AG04450 (cell line): ENCODE data around the gene MMEL1. TPM values are rescaled to one million over a fixed set of nuclear protein-coding genes. Genes with fewer than 3 reads are reported as not detected.

Experiments used
- CTCF ChIA-PET: fragments of 300-600, 350-600 bp; formaldehyde crosslinking; extraction: SDS; loops from one replicate; lab custom pipeline; 2022; ENCODE audit warnings: antibody characterized with exemption, inconsistent platforms; lab: Charles Lee
- POLR2A ChIA-PET: fragments of 350-600 bp; formaldehyde crosslinking; extraction: SDS; loops from one replicate; lab custom pipeline; 2021; ENCODE audit warnings: antibody characterized with exemption, inconsistent platforms; lab: Yijun Ruan, JAX
- DNase-seq: peaks from one replicate; pipeline ENCODE4 v3.0.0-alpha.2; 2011; ENCODE audit warnings: low read depth, low spot score
- H3K27ac ChIP-seq: one replicate; pipeline ENCODE4 v1.5.1; 2012; ENCODE audit warnings: low read depth, low read length, control low read depth
- H3K27me3 ChIP-seq: one replicate; pipeline ENCODE4 v1.6.0; 2012; ENCODE audit warnings: low read length; ENCODE audit not compliant: control insufficient read depth, insufficient read depth
- H3K4me3 ChIP-seq: 2 replicates; pipeline ENCODE4 v1.5.1; 2011; ENCODE audit warnings: mild to moderate bottlenecking, low read depth, low read length, control low read depth
- H3K9me3 ChIP-seq: 2 replicates; pipeline ENCODE4 v1.5.1; 2012; ENCODE audit warnings: low read length; ENCODE audit not compliant: control insufficient read depth, insufficient read depth
- CTCF ChIP-seq: IDR thresholded peaks from 2 replicates; pipeline ENCODE4 v1.5.1; 2011; ENCODE audit warnings: low read depth, low read length, control low read depth, inconsistent platforms
- polyA plus RNA-seq: library from polyadenylated mRNA; depleted of rRNA; stranded (reverse); fragments of >200 nt; gene quantifications from 2 replicates; pipeline ENCODE4 v1.2.3, GENCODE V29; 2011

MMEL1 gene
- polyA plus RNA-seq, 1 experiment = 0.21 TPM

DNA sequence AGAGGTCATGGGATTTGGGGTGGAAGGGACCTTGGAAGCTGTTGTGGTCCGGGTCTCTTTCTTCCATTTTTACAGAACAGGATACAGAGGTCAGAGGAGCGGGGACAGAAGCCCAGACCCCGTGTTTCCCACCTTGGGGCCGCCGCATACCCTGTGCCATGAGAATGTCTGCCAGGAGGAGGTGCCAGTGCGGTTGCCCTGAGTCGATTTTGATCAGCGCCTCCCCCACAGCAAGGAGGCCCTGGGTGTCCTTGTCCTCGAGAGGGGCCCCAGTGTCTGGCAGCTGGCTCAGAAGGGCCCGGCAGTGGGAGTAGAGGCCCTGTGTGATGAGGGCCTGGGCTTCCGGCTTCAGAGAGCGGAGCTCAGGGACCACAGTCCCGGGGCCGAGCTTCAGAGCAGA is 12.3 kb upstream of the MMEL1 start:
- Histone ChIP-seq H3K27me3 (no peaks in the 10 kb centered on the region), H3K9me3 (peaks cover 28% of the 10 kb centered on the region), H3K4me3 (no peak overlapping the region), H3K27ac (no peak overlapping the region)
- CTCF ChIA-PET = no interaction called here
- no peak for DNase-seq
- POLR2A ChIA-PET = no interaction called here
- TF ChIP-seq CTCF = no peak

GRCh38 chr1:2644591-2645101 is 11.8 kb upstream of the MMEL1 start:
- no peak overlapping the region for H3K4me3 ChIP-seq
- no peak overlapping the region for H3K27ac ChIP-seq
- ChIA-PET CTCF (no interaction called here), POLR2A (no interaction called here)
- no peaks in the 10 kb centered on the region for H3K27me3 ChIP-seq
- peaks cover 27% of the 10 kb centered on the region for H3K9me3 ChIP-seq
- TF ChIP-seq CTCF = no peak
- DNase-seq = no peak

DNA sequence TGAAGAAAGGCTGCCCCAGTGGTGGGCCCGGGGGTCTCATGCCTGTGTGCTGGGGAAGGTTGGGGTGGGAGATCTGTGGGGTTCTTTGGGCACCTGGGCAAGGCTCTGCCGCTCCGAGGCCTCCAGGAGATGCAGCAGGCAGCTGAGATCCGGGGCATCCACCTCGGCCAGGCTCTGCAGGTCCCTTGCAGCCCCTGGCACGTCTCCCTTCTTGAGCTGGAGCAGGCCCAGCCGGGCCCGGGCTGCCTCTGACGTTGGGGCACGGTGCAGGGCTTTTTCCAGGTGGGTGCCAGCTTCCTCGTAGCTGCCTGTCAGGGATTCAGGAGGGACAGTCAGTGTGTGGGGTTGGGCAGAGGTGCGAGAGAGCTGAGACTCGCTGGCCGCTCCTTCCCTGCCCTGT is 11.4 kb upstream of the MMEL1 start:
- ChIA-PET CTCF (no interaction called here), POLR2A (no interaction called here)
- H3K27me3 ChIP-seq = no peaks in the 10 kb centered on the region
- no peak overlapping the region for H3K4me3 ChIP-seq
- no peak overlapping the region for H3K27ac ChIP-seq
- DNase-seq = no peak
- H3K9me3 ChIP-seq = peaks cover 24% of the 10 kb centered on the region
- no peak for TF ChIP-seq CTCF

GRCh38 chr1:2643414-2644077 is 10.7 kb upstream of the MMEL1 start:
- CTCF ChIA-PET = no interaction called here
- H3K27ac ChIP-seq = no peak overlapping the region
- POLR2A ChIA-PET = no interaction called here
- no peak for DNase-seq
- no peaks in the 10 kb centered on the region for H3K27me3 ChIP-seq
- peaks cover 18% of the 10 kb centered on the region for H3K9me3 ChIP-seq
- TF ChIP-seq CTCF = no peak
- H3K4me3 ChIP-seq = peak overlapping the region; percentile 81

GRCh38 chr1:2642560-2643413 is 10.0 kb upstream of the MMEL1 start:
- peak; percentile 74 for DNase-seq
- ChIA-PET POLR2A (no interaction called here), CTCF (no interaction called here)
- Histone ChIP-seq H3K9me3 (peaks cover 12% of the 10 kb centered on the region), H3K4me3 (peak overlapping the region; percentile 81), H3K27ac (no peak overlapping the region), H3K27me3 (no peaks in the 10 kb centered on the region)
- peak; percentile 26; the same call in 1 of the 2 replicates for TF ChIP-seq CTCF
